Thyroid gland (tissue), 4 donors: Measurements from ENCODE around the gene ATP6V1G1.
"Not testable (repeated sequence)": the region's sequence is repeated elsewhere in the genome, so short reads cannot be mapped to it uniquely, and the experiment has no call there.

Experiments
- CTCF ChIP-seq, 6 experiments: fragments of 200-600 bp in 3 of 6; fragments of 450-650 bp in 3 of 6; sonication (generic) in 3 of 6; IDR thresholded peaks; one replicate each; pipeline ENCODE4 v1.5.1; 2016 to 2019; ENCODE audit warnings: antibody characterized with exemption in 6 of 6, mild to moderate bottlenecking in 2 of 6, inconsistent platforms in 1 of 6, moderate library complexity in 1 of 6
- POLR2A ChIP-seq, 2 donors: fragments of 450-650 bp; IDR thresholded peaks; one replicate each; pipeline ENCODE4 v1.6.1; 2017; ENCODE audit warnings: antibody characterized with exemption in 2 of 2, mild to moderate bottlenecking in 2 of 2, moderate library complexity in 1 of 2

GRCh38 chr9:114601787-114602186, 14.2 kb downstream of the ATP6V1G1 start:
- TF ChIP-seq CTCF, POLR2A (IDR thresholded peaks at IDR 0.05): not testable (repeated sequence)
